DOHH2 (cell line): Measurements from ENCODE around the gene SEZ6.

Experiments
- H3F3A ChIP-seq: fragments of 200-600 bp; sonication (generic), shearing (Covaris generic); 2 replicates; pipeline ENCODE4 v1.6.0; 2016; ENCODE audit warnings: antibody characterized with exemption, mild to moderate bottlenecking; ENCODE audit not compliant: control insufficient read depth, insufficient read depth
- H3K27ac ChIP-seq: fragments of 200-600 bp; sonication (generic); 2 replicates; pipeline ENCODE4 v1.5.1; 2014; ENCODE audit warnings: low read depth, mild to moderate bottlenecking, low read length, moderate library complexity
- H3K27me3 ChIP-seq: fragments of 200-600 bp; sonication (generic); 2 replicates; pipeline ENCODE4 v1.6.1; 2014; ENCODE audit warnings: mild to moderate bottlenecking, low read length, mixed read lengths; ENCODE audit not compliant: control insufficient read depth
- H3K36me3 ChIP-seq: fragments of 200-600 bp; sonication (generic); 2 replicates; pipeline ENCODE4 v1.6.1; 2014; ENCODE audit warnings: mild to moderate bottlenecking, low read length, moderate library complexity, mixed read lengths; ENCODE audit not compliant: control insufficient read depth
- H3K4me1 ChIP-seq: fragments of 200-600 bp; sonication (generic); 2 replicates; pipeline ENCODE4 v1.6.1; 2014; ENCODE audit warnings: mild to moderate bottlenecking, low read length, mixed read lengths; ENCODE audit not compliant: control insufficient read depth
- H3K4me2 ChIP-seq: fragments of 200-600 bp; sonication (generic); 2 replicates; pipeline ENCODE4 v1.6.0; 2014; ENCODE audit warnings: mild to moderate bottlenecking, low read length, moderate library complexity
- H3K4me3 ChIP-seq: fragments of 200-600 bp; sonication (generic); 2 replicates; pipeline ENCODE4 v1.5.1; 2014; ENCODE audit warnings: mild to moderate bottlenecking, low read length, mixed read lengths
- H3K79me2 ChIP-seq: fragments of 200-600 bp; sonication (generic); 2 replicates; pipeline ENCODE4 v1.6.1; 2014; ENCODE audit warnings: mild to moderate bottlenecking, low read length, mixed read lengths; ENCODE audit not compliant: control insufficient read depth
- H3K9me2 ChIP-seq: fragments of 200-600 bp; sonication (generic); replicated peaks from 2 replicates; pipeline ENCODE4 v1.6.1; 2014; ENCODE audit warnings: mild to moderate bottlenecking, low read length, mixed read lengths; ENCODE audit not compliant: control insufficient read depth
- H3K9me3 ChIP-seq: fragments of 200-600 bp; sonication (generic); 2 replicates; pipeline ENCODE4 v1.6.1; 2014; ENCODE audit warnings: antibody characterized with exemption, low read length, mixed read lengths; ENCODE audit not compliant: control insufficient read depth, insufficient read depth
- H4K20me1 ChIP-seq: fragments of 200-600 bp; sonication (generic); 2 replicates; pipeline ENCODE4 v1.6.0; 2014; ENCODE audit warnings: low read depth, mild to moderate bottlenecking, antibody characterized with exemption, low read length, moderate library complexity; ENCODE audit not compliant: control insufficient read depth, insufficient read depth
- EZH2phosphoT487 ChIP-seq: fragments of 200-600 bp; sonication (generic); IDR thresholded peaks from 2 replicates; pipeline ENCODE4 v1.6.1; 2017; ENCODE audit warnings: borderline replicate concordance, mild to moderate bottlenecking, antibody characterized with exemption, low read length, moderate library complexity, mixed read lengths
- TF ChIP-seq, protein P1 (sequence below): fragments of 200-600 bp; sonication (generic); IDR thresholded peaks from one replicate; pipeline ENCODE4 v1.5.1; 2014; ENCODE audit warnings: antibody characterized with exemption, mild to moderate bottlenecking, low read depth, low read length; ENCODE audit not compliant: poor library complexity, severe bottlenecking

The SEZ6 gene

DNA sequence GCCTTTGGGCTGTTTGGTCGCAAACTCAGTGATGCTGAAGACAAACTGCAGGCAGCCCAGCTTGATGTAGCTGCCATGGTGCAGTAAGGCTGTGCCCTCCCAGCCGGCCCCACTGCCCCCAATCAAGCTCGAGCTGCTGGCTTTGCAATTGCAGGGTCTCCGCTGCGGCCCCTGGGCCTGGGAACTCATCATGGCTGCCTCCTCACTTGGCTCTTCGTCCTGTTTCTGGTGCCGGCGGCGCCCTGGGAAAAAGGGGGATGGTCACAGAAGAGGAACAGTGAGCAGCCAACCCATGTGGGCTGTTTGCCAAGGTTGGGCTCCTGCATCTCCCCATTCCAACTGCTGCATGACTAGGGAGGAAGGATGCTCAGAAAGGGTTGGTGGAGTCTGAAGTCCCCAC, 99.6 kb downstream of the SEZ6 start:
- Histone ChIP-seq H3K79me2 (peaks cover 10% of the 10 kb centered on the region), H3K27me3 (no peaks in the 10 kb centered on the region), H3K9me3 (no peaks in the 10 kb centered on the region), H3K4me2 (no peak overlapping the region), H4K20me1 (no peaks in the 10 kb centered on the region), H3K4me1 (peaks cover 12% of the 10 kb centered on the region), H3F3A (peaks cover 15% of the 10 kb centered on the region), H3K27ac (no peak overlapping the region), H3K4me3 (no peak overlapping the region), H3K36me3 (peaks cover 50% of the 10 kb centered on the region), H3K9me2 (no peaks in the 10 kb centered on the region)
- TF ChIP-seq, protein P1, sequence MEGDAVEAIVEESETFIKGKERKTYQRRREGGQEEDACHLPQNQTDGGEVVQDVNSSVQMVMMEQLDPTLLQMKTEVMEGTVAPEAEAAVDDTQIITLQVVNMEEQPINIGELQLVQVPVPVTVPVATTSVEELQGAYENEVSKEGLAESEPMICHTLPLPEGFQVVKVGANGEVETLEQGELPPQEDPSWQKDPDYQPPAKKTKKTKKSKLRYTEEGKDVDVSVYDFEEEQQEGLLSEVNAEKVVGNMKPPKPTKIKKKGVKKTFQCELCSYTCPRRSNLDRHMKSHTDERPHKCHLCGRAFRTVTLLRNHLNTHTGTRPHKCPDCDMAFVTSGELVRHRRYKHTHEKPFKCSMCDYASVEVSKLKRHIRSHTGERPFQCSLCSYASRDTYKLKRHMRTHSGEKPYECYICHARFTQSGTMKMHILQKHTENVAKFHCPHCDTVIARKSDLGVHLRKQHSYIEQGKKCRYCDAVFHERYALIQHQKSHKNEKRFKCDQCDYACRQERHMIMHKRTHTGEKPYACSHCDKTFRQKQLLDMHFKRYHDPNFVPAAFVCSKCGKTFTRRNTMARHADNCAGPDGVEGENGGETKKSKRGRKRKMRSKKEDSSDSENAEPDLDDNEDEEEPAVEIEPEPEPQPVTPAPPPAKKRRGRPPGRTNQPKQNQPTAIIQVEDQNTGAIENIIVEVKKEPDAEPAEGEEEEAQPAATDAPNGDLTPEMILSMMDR, result no peak
- TF ChIP-seq EZH2phosphoT487, result no peak
